Measurements from ENCODE around the gene ADAMTS6. TPM values are rescaled to one million over a fixed set of nuclear protein-coding genes. Genes with fewer than 3 reads are reported as not detected.

Gene ADAMTS6
- total and polyA plus RNA-seq, 11 donors = 0.28 to 4.3 (median 3.0) TPM

GRCh38 chr5:65268525-65268924 is 213.2 kb downstream of the ADAMTS6 start:
- no peak for DNase-seq
- no peaks in the 10 kb centered on the region for H3K4me1 ChIP-seq
- no peaks in the 10 kb centered on the region for H3K27me3 ChIP-seq
- intact Hi-C loops (cut with DNase I) = no loop called here
- 81 to 86% (median 83%) methylated on average over 8 of the region's 8 CpGs for WGBS, 4 donors
- H3K36me3 ChIP-seq = no peaks in the 10 kb centered on the region
- H3K9me3 ChIP-seq = no peaks in the 10 kb centered on the region
- H3K27ac ChIP-seq = no peak overlapping the region
- TF ChIP-seq POLR2A (IDR thresholded peaks at IDR 0.05) (no peak), CTCF (IDR thresholded peaks at IDR 0.05) (no peak)
- peak in 1 of 4 donors; percentile 15 for ATAC-seq
- H3K4me3 ChIP-seq = no peak overlapping the region

GRCh38 chr5:65264420-65264819 is 217.3 kb downstream of the ADAMTS6 start:
- Histone ChIP-seq H3K27ac (no peak overlapping the region), H3K4me1 (peaks cover 0 to 16% (median 10%) of the 10 kb centered on the region in 12 donors), H3K27me3 (no peaks in the 10 kb centered on the region), H3K4me3 (no peak overlapping the region), H3K36me3 (no peaks in the 10 kb centered on the region), H3K9me3 (no peaks in the 10 kb centered on the region)
- intact Hi-C loops (cut with DNase I) = no loop called here
- 43 to 61% (median 53%) methylated on average over 1 of the region's 1 CpG for WGBS, 4 donors
- no peak for TF ChIP-seq CTCF (IDR thresholded peaks at IDR 0.05)
- TF ChIP-seq POLR2A (IDR thresholded peaks at IDR 0.05) = no peak
- no peak for ATAC-seq
- no peak for DNase-seq

- intact Hi-C loops (cut with DNase I) = no loop called here
- Histone ChIP-seq H3K36me3 (no peaks in the 10 kb centered on the region), H3K27me3 (no peaks in the 10 kb centered on the region), H3K27ac (no peak overlapping the region), H3K4me1 (peaks cover 0 to 16% (median 10%) of the 10 kb centered on the region in 12 donors), H3K9me3 (no peaks in the 10 kb centered on the region), H3K4me3 (no peak overlapping the region)
- ATAC-seq (no peak), DNase-seq (no peak)
- no peak for TF ChIP-seq CTCF (IDR thresholded peaks at IDR 0.05)
- no peak for TF ChIP-seq POLR2A (IDR thresholded peaks at IDR 0.05)
- WGBS, 4 donors = 84 to 91% (median 89%) methylated on average over 3 of the region's 3 CpGs
These were observed 218.4 kb downstream of the ADAMTS6 start for GRCh38 chr5:65263321-65263720.

- ATAC-seq = peak in 3 of 4 donors; percentile 58 to 69 (median 58)
- peak overlapping the region in 1 of 12 donors; percentile 3 for H3K4me3 ChIP-seq
- peaks cover 0 to 16% (median 10%) of the 10 kb centered on the region in 12 donors for H3K4me1 ChIP-seq
- no peaks in the 10 kb centered on the region for H3K36me3 ChIP-seq
- H3K27ac ChIP-seq = no peak overlapping the region
- intact Hi-C loops (cut with DNase I) = no loop called here
- no peaks in the 10 kb centered on the region for H3K27me3 ChIP-seq
- H3K9me3 ChIP-seq = no peaks in the 10 kb centered on the region
- DNase-seq = peak in 4 of 5 donors; percentile 17 to 35 (median 31)
- WGBS, 4 donors = 6 to 24% (median 13%) methylated on average over 6 of the region's 6 CpGs
- TF ChIP-seq CTCF (IDR thresholded peaks at IDR 0.05) (no peak), POLR2A (IDR thresholded peaks at IDR 0.05) (no peak)
These were observed 219.1 kb downstream of the ADAMTS6 start for GRCh38 chr5:65262649-65263059.

Measured in heart left ventricle (tissue), 16 donors.